ENCODE measurements around the gene UBL5.

Gene UBL5

GRCh38 chr19:9856609-9857008 lies 28.9 kb downstream of the UBL5 start:
- no peak for DNase-seq

GRCh38 chr19:9857076-9857721 lies 29.5 kb downstream of the UBL5 start:
- DNase-seq = no peak

- no peak for DNase-seq
Observed at GRCh38 chr19:9857920-9858746, 30.4 kb downstream of the UBL5 start.

- no peak for DNase-seq
Observed at GRCh38 chr19:9858766-9859165, 31.0 kb downstream of the UBL5 start.

- DNase-seq = peak in 1 of 2 experiments; percentile 29
Observed at GRCh38 chr19:9860407-9860806, 32.7 kb downstream of the UBL5 start.

- DNase-seq = no peak
Observed at GRCh38 chr19:9861503-9861902, 33.8 kb downstream of the UBL5 start.

- no peak for DNase-seq
Observed at GRCh38 chr19:9862938-9863337, 35.2 kb downstream of the UBL5 start.

- no peak for DNase-seq
Observed at GRCh38 chr19:9863759-9864158, 36.0 kb downstream of the UBL5 start.

- no peak for DNase-seq
Observed at GRCh38 chr19:9865732-9866501, 38.2 kb downstream of the UBL5 start.

GRCh38 chr19:9868983-9869617 lies 41.4 kb downstream of the UBL5 start:
- DNase-seq = no peak

GRCh38 chr19:9871626-9872338 lies 44.1 kb downstream of the UBL5 start:
- peak in 1 of 2 experiments; percentile 29 for DNase-seq

- DNase-seq = no peak
Observed at GRCh38 chr19:9872618-9873242, 45.0 kb downstream of the UBL5 start.

GRCh38 chr19:9875031-9875627 lies 47.4 kb downstream of the UBL5 start:
- no peak for DNase-seq

GRCh38 chr19:9875796-9876195 lies 48.1 kb downstream of the UBL5 start:
- DNase-seq = no peak

- no peak for DNase-seq
Observed at GRCh38 chr19:9877780-9878510, 50.2 kb downstream of the UBL5 start.

- DNase-seq = no peak
Observed at GRCh38 chr19:9878511-9879196, 50.9 kb downstream of the UBL5 start.
